Nephron (organoid): ENCODE data around the gene MED25.

Experiments
- H3K27ac Mint-ChIP-seq, 3 experiments: 2 replicates each; pipeline ENCODE4 v1.8.0; 2020; ENCODE audit warnings: mixed read lengths in 3 of 3, mild to moderate bottlenecking in 2 of 3, moderate library complexity in 1 of 3
- H3K27me3 Mint-ChIP-seq: 2 replicates; pipeline ENCODE4 v1.8.0; 2021; ENCODE audit warnings: low read depth, mild to moderate bottlenecking, moderate library complexity, mixed read lengths
- H3K36me3 Mint-ChIP-seq: 2 replicates; pipeline ENCODE4 v1.8.0; 2020; ENCODE audit warnings: low read depth, mixed read lengths
- H3K4me1 Mint-ChIP-seq: 2 replicates; pipeline ENCODE4 v1.8.0; 2020; ENCODE audit warnings: mixed read lengths
- H3K4me3 Mint-ChIP-seq, 3 experiments: 2 replicates each; pipeline ENCODE4 v1.8.0; 2020; ENCODE audit warnings: mild to moderate bottlenecking in 3 of 3, mixed read lengths in 3 of 3, moderate library complexity in 2 of 3
- H3K9me3 Mint-ChIP-seq: 2 replicates; pipeline ENCODE4 v1.8.0; 2020; ENCODE audit warnings: mixed read lengths
- CTCF ChIP-seq, 3 experiments: fragments of 200-600 bp; sonication (generic); IDR thresholded peaks; one replicate each; pipeline ENCODE4 v1.5.0; 2021; ENCODE audit warnings: antibody characterized with exemption in 3 of 3; ENCODE audit not compliant: unreplicated experiment in 3 of 3

The MED25 gene

DNA sequence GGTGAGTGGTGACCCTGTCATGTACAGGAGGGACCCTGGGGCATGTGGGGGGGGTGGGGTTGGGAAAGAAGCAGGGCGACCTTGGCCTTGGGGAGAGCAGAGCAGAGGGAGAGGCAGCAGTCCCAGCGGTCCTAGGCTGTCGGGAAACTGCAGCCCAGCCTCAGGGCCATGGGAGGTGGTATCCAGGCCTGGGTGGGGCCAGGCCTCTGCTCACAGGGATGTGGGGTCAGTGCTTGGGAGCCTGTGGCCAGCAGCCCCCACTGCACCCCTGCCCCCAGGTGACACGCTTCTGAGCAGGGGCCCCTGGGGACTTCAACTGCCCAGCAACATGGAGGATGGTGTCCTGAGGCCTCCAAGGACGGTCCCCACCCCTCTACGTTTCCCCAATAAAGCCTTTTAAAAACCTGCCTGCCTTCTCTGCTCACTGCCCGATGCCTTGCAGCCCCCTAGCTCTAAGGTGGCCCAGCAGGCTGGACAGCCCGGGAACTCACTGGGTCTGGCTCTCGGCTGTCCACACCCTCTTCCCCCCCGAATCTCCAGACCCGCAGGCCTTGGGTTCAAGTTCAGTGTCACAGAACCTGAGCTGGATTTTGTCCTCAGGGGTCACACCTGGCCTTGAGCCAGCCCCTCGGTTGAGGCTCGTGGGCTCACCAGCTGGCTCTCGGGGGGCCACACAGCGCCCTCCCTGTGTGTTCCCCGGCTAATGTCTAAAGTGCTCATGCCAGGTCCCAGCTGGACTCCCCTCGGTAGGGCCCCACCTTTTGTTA, 42.4 kb downstream of the MED25 start:
- H3K27me3 Mint-ChIP-seq = no peaks in the 10 kb centered on the region
- no peaks in the 10 kb centered on the region for H3K9me3 Mint-ChIP-seq
- peak overlapping the region in 1 of 3 experiments; percentile 67 for H3K27ac Mint-ChIP-seq
- H3K4me1 Mint-ChIP-seq = peaks cover 11% of the 10 kb centered on the region
- TF ChIP-seq CTCF (IDR thresholded peaks at IDR 0.05; ENCODE audit: unreplicated experiment in 3 of 3) = no peak
- no peak overlapping the region for H3K4me3 Mint-ChIP-seq
- peaks cover 31% of the 10 kb centered on the region for H3K36me3 Mint-ChIP-seq

GRCh38 chr19:49861107-49861506, 43.0 kb downstream of the MED25 start:
- peak overlapping the region in 1 of 3 experiments; percentile 67 for H3K27ac Mint-ChIP-seq
- peaks cover 30% of the 10 kb centered on the region for H3K36me3 Mint-ChIP-seq
- H3K9me3 Mint-ChIP-seq = no peaks in the 10 kb centered on the region
- no peak overlapping the region for H3K4me3 Mint-ChIP-seq
- peaks cover 16% of the 10 kb centered on the region for H3K4me1 Mint-ChIP-seq
- TF ChIP-seq CTCF (IDR thresholded peaks at IDR 0.05; ENCODE audit: unreplicated experiment in 3 of 3) = no peak
- no peaks in the 10 kb centered on the region for H3K27me3 Mint-ChIP-seq

GRCh38 chr19:49861541-49862378, 43.7 kb downstream of the MED25 start:
- H3K27ac Mint-ChIP-seq = peak overlapping the region in 1 of 3 experiments; percentile 46
- H3K27me3 Mint-ChIP-seq = no peaks in the 10 kb centered on the region
- no peaks in the 10 kb centered on the region for H3K9me3 Mint-ChIP-seq
- H3K4me1 Mint-ChIP-seq = peaks cover 23% of the 10 kb centered on the region
- H3K4me3 Mint-ChIP-seq = no peak overlapping the region
- H3K36me3 Mint-ChIP-seq = peaks cover 29% of the 10 kb centered on the region
- no peak for TF ChIP-seq CTCF (IDR thresholded peaks at IDR 0.05; ENCODE audit: unreplicated experiment in 3 of 3)

- peak overlapping the region in 1 of 3 experiments; percentile 13 for H3K4me3 Mint-ChIP-seq
- no peak for TF ChIP-seq CTCF (IDR thresholded peaks at IDR 0.05; ENCODE audit: unreplicated experiment in 3 of 3)
- H3K36me3 Mint-ChIP-seq = peaks cover 26% of the 10 kb centered on the region
- no peaks in the 10 kb centered on the region for H3K9me3 Mint-ChIP-seq
- H3K4me1 Mint-ChIP-seq = peaks cover 31% of the 10 kb centered on the region
- H3K27me3 Mint-ChIP-seq = no peaks in the 10 kb centered on the region
- peak overlapping the region in 2 of 3 experiments; percentile 18 to 22 for H3K27ac Mint-ChIP-seq
Measured at GRCh38 chr19:49862391-49863253, 44.5 kb downstream of the MED25 start.

- Mint-ChIP-seq H3K4me1 (peaks cover 33% of the 10 kb centered on the region), H3K9me3 (no peaks in the 10 kb centered on the region), H3K4me3 (peak overlapping the region; percentile 13 to 47 (median 28)), H3K36me3 (peaks cover 26% of the 10 kb centered on the region), H3K27me3 (no peaks in the 10 kb centered on the region), H3K27ac (peak overlapping the region in 2 of 3 experiments; percentile 18 to 22)
- no peak for TF ChIP-seq CTCF (IDR thresholded peaks at IDR 0.05; ENCODE audit: unreplicated experiment in 3 of 3)
Measured at GRCh38 chr19:49863254-49863934, 45.3 kb downstream of the MED25 start.
